Nephron (organoid): ENCODE data around the gene GATAD2B.

ENCODE experiments used
- H3K27ac Mint-ChIP-seq, 3 experiments: 2 replicates each; pipeline ENCODE4 v1.8.0; 2020; ENCODE audit warnings: mixed read lengths in 3 of 3, mild to moderate bottlenecking in 2 of 3, moderate library complexity in 1 of 3
- H3K27me3 Mint-ChIP-seq: 2 replicates; pipeline ENCODE4 v1.8.0; 2021; ENCODE audit warnings: low read depth, mild to moderate bottlenecking, moderate library complexity, mixed read lengths
- H3K36me3 Mint-ChIP-seq: 2 replicates; pipeline ENCODE4 v1.8.0; 2020; ENCODE audit warnings: low read depth, mixed read lengths
- H3K4me1 Mint-ChIP-seq: 2 replicates; pipeline ENCODE4 v1.8.0; 2020; ENCODE audit warnings: mixed read lengths
- H3K4me3 Mint-ChIP-seq, 3 experiments: 2 replicates each; pipeline ENCODE4 v1.8.0; 2020; ENCODE audit warnings: mild to moderate bottlenecking in 3 of 3, mixed read lengths in 3 of 3, moderate library complexity in 2 of 3
- H3K9me3 Mint-ChIP-seq: 2 replicates; pipeline ENCODE4 v1.8.0; 2020; ENCODE audit warnings: mixed read lengths
- CTCF ChIP-seq, 3 experiments: fragments of 200-600 bp; sonication (generic); IDR thresholded peaks; one replicate each; pipeline ENCODE4 v1.5.0; 2021; ENCODE audit warnings: antibody characterized with exemption in 3 of 3; ENCODE audit not compliant: unreplicated experiment in 3 of 3

GATAD2B gene

GRCh38 chr1:153774780-153775457 lies 147.9 kb downstream of the GATAD2B start, which contains the start of gene SLC27A3:
TSS of gene SLC27A3 (plus strand) at chr1:153775407. CDS start at chr1:153775498, 91 bp downstream.
- Mint-ChIP-seq H3K36me3 (peaks cover 22% of the 10 kb centered on the region), H3K9me3 (no peaks in the 10 kb centered on the region), H3K27me3 (peaks cover 10% of the 10 kb centered on the region), H3K4me1 (peaks cover 29% of the 10 kb centered on the region), H3K4me3 (peak within 1 kb of the TSS; percentile 87 to 88 (median 87)), H3K27ac (peak within 1 kb of the TSS; percentile 78 to 82 (median 81))
- TF ChIP-seq CTCF (IDR thresholded peaks at IDR 0.05; ENCODE audit: unreplicated experiment in 3 of 3): no peak

GRCh38 chr1:153774026-153774595 lies 148.7 kb downstream of the GATAD2B start:
- Mint-ChIP-seq H3K27ac (peak overlapping the region; percentile 38 to 82 (median 47)), H3K4me3 (peak overlapping the region; percentile 64 to 87 (median 87)), H3K27me3 (peaks cover 10% of the 10 kb centered on the region), H3K36me3 (peaks cover 30% of the 10 kb centered on the region), H3K9me3 (no peaks in the 10 kb centered on the region), H3K4me1 (peaks cover 29% of the 10 kb centered on the region)
- no peak for TF ChIP-seq CTCF (IDR thresholded peaks at IDR 0.05; ENCODE audit: unreplicated experiment in 3 of 3)

DNA sequence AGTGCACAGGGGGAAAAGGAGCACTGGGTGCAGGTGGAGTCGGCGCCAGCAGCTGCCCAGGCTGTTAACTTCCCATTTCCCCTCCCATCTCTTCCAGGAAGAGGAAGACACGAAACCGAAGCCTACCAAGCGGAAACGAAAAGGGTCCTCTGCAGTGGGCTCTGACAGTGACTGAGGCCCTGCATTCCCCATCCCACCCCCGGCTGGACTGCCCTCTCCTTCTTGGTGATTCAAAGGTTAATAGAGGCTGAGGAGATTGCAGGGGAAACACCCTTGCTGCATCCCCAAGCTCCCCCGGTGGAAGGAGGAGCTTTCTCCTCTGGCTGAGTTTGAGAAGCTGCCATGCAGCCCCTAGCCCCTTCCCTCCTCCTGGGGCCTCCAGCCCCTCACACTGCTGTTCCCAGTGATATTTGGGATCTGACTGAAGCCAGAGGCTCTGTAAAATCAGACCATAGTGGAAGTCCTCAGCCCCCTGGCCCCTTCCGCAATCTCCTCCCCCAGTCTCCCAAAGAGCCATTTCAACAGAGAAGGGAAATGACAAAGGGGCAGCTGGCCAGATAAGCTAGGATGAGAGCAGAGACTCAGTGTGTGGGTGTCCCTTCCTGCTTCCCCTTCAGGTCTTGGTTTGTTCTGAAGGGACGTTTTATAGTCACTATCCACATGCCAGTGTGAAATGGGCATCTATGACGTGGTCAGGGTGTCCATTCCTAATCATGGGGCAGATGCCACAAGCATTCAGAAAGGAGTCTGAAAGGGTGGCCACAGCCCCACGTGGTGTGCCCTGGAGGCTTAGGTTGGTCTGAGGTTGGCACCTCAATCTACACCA lies 149.5 kb downstream of the GATAD2B start:
- TF ChIP-seq CTCF (IDR thresholded peaks at IDR 0.05; ENCODE audit: unreplicated experiment in 3 of 3): no peak
- Mint-ChIP-seq H3K27me3 (peaks cover 10% of the 10 kb centered on the region), H3K4me3 (peak overlapping the region; percentile 27 to 87 (median 64)), H3K4me1 (peaks cover 29% of the 10 kb centered on the region), H3K36me3 (peaks cover 38% of the 10 kb centered on the region), H3K9me3 (no peaks in the 10 kb centered on the region), H3K27ac (peak overlapping the region; percentile 47 to 82 (median 72))

- Mint-ChIP-seq H3K36me3 (peaks cover 51% of the 10 kb centered on the region), H3K9me3 (no peaks in the 10 kb centered on the region), H3K4me3 (peak overlapping the region in 1 of 3 experiments; percentile 23), H3K4me1 (peaks cover 25% of the 10 kb centered on the region), H3K27ac (peak overlapping the region in 1 of 3 experiments; percentile 92), H3K27me3 (peaks cover 5% of the 10 kb centered on the region)
- TF ChIP-seq CTCF (IDR thresholded peaks at IDR 0.05; ENCODE audit: unreplicated experiment in 3 of 3): peak; percentile 49 to 57 (median 49)
Measured at GRCh38 chr1:153771841-153772593, 150.8 kb downstream of the GATAD2B start.

- H3K4me1 Mint-ChIP-seq: peaks cover 21% of the 10 kb centered on the region
- no peaks in the 10 kb centered on the region for H3K9me3 Mint-ChIP-seq
- H3K36me3 Mint-ChIP-seq: peaks cover 54% of the 10 kb centered on the region
- H3K27me3 Mint-ChIP-seq: peaks cover 4% of the 10 kb centered on the region
- H3K4me3 Mint-ChIP-seq: peak overlapping the region in 1 of 3 experiments; percentile 48
- H3K27ac Mint-ChIP-seq: peak overlapping the region; percentile 64 to 92 (median 71)
- TF ChIP-seq CTCF (IDR thresholded peaks at IDR 0.05; ENCODE audit: unreplicated experiment in 3 of 3): no peak
Measured at GRCh38 chr1:153771261-153771660, 151.5 kb downstream of the GATAD2B start.
